H1 (cell line): ENCODE measurements around the gene TTPAL. TPM values are rescaled to one million over a fixed set of nuclear protein-coding genes. Genes with fewer than 3 reads are reported as not detected.

ENCODE experiments used
- CHD1 ChIP-seq: IDR thresholded peaks from 2 replicates; pipeline ENCODE4 v1.6.1; 2012; ENCODE audit warnings: low read depth, low read length, improper control_type of control experiment
- SP4 ChIP-seq: IDR thresholded peaks from 2 replicates; pipeline ENCODE4 v1.6.1; 2012; ENCODE audit warnings: low read length, inconsistent platforms
- polyA plus RNA-seq, 7 experiments: library from polyadenylated mRNA; depleted of rRNA in 3 of 7; stranded (reverse) in 5 of 7; unstranded in 2 of 7; fragments of >200 nt in 5 of 7; fragments of 200-250 nt in 2 of 7; gene quantifications; 1 replicate in 5 of 7; 2 replicates in 1 of 7; 4 replicates in 1 of 7; pipeline versions ENCODE4 v1.2.1 to v1.2.3, GENCODE V29; 2011 to 2013; ENCODE audit warnings: missing spikeins in 2 of 7, mixed read lengths in 2 of 7
- total RNA-seq: library from RNA; stranded (reverse); fragmentation: NEBNext Ultra II Directional; extraction: Animal tissue kit (Norgen Biotek cat#: 25700); gene quantifications from 2 replicates; pipeline ENCODE4 v1.2.1, GENCODE V29; 2021
- TF ChIP-seq, protein P1 (sequence below): fragments of 300-600 bp; sonication (generic); IDR thresholded peaks from 2 replicates; pipeline ENCODE4 v1.7.1; 2012; ENCODE audit warnings: low read length, moderate library complexity, mild to moderate bottlenecking, inconsistent platforms; ENCODE audit not compliant: insufficient replicate concordance

Gene TTPAL
- total and polyA plus RNA-seq, 2 of the 8 experiments (the other 6 are each of a cell fraction or from before 2014, with no cell fraction given), result 2.8 to 14.0 TPM

DNA sequence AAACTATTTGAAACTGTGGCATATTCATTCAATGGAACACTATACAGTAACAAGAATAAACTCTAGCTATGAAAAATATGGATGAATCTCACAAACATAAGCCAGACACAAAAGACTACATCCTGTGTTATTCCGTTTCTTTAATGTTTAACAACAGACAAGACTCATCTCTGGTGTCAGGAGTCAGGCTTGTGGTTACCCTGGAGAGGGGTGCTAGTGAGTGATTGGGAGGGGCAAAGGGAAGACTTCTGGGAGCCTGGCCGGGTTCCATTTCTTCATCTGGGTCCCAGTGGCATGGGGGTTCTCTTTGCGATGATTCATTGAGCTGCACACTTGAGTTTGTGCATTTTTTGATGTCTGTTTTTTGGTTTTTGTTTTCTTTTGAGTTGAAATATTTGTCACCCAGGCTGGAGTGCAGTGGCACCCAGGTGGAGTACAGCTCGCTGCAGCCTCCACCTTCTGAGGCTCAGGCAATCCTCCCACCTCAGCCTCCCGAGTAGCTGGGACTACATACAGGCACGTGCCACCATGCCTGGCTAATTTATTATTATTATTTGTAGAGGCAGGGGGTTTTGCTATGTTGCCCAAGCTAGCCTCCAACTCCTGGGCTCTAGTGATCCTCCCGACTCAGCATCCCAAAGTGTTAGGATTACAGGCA lies 21.2 kb upstream of the TTPAL start (continued):
- TF ChIP-seq, protein P1, sequence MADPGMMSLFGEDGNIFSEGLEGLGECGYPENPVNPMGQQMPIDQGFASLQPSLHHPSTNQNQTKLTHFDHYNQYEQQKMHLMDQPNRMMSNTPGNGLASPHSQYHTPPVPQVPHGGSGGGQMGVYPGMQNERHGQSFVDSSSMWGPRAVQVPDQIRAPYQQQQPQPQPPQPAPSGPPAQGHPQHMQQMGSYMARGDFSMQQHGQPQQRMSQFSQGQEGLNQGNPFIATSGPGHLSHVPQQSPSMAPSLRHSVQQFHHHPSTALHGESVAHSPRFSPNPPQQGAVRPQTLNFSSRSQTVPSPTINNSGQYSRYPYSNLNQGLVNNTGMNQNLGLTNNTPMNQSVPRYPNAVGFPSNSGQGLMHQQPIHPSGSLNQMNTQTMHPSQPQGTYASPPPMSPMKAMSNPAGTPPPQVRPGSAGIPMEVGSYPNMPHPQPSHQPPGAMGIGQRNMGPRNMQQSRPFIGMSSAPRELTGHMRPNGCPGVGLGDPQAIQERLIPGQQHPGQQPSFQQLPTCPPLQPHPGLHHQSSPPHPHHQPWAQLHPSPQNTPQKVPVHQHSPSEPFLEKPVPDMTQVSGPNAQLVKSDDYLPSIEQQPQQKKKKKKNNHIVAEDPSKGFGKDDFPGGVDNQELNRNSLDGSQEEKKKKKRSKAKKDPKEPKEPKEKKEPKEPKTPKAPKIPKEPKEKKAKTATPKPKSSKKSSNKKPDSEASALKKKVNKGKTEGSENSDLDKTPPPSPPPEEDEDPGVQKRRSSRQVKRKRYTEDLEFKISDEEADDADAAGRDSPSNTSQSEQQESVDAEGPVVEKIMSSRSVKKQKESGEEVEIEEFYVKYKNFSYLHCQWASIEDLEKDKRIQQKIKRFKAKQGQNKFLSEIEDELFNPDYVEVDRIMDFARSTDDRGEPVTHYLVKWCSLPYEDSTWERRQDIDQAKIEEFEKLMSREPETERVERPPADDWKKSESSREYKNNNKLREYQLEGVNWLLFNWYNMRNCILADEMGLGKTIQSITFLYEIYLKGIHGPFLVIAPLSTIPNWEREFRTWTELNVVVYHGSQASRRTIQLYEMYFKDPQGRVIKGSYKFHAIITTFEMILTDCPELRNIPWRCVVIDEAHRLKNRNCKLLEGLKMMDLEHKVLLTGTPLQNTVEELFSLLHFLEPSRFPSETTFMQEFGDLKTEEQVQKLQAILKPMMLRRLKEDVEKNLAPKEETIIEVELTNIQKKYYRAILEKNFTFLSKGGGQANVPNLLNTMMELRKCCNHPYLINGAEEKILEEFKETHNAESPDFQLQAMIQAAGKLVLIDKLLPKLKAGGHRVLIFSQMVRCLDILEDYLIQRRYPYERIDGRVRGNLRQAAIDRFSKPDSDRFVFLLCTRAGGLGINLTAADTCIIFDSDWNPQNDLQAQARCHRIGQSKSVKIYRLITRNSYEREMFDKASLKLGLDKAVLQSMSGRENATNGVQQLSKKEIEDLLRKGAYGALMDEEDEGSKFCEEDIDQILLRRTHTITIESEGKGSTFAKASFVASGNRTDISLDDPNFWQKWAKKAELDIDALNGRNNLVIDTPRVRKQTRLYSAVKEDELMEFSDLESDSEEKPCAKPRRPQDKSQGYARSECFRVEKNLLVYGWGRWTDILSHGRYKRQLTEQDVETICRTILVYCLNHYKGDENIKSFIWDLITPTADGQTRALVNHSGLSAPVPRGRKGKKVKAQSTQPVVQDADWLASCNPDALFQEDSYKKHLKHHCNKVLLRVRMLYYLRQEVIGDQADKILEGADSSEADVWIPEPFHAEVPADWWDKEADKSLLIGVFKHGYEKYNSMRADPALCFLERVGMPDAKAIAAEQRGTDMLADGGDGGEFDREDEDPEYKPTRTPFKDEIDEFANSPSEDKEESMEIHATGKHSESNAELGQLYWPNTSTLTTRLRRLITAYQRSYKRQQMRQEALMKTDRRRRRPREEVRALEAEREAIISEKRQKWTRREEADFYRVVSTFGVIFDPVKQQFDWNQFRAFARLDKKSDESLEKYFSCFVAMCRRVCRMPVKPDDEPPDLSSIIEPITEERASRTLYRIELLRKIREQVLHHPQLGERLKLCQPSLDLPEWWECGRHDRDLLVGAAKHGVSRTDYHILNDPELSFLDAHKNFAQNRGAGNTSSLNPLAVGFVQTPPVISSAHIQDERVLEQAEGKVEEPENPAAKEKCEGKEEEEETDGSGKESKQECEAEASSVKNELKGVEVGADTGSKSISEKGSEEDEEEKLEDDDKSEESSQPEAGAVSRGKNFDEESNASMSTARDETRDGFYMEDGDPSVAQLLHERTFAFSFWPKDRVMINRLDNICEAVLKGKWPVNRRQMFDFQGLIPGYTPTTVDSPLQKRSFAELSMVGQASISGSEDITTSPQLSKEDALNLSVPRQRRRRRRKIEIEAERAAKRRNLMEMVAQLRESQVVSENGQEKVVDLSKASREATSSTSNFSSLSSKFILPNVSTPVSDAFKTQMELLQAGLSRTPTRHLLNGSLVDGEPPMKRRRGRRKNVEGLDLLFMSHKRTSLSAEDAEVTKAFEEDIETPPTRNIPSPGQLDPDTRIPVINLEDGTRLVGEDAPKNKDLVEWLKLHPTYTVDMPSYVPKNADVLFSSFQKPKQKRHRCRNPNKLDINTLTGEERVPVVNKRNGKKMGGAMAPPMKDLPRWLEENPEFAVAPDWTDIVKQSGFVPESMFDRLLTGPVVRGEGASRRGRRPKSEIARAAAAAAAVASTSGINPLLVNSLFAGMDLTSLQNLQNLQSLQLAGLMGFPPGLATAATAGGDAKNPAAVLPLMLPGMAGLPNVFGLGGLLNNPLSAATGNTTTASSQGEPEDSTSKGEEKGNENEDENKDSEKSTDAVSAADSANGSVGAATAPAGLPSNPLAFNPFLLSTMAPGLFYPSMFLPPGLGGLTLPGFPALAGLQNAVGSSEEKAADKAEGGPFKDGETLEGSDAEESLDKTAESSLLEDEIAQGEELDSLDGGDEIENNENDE, result no peak
- TF ChIP-seq CHD1 (no peak), SP4 (no peak)
